Measurements from ENCODE around the gene VEGFB.

DNA sequence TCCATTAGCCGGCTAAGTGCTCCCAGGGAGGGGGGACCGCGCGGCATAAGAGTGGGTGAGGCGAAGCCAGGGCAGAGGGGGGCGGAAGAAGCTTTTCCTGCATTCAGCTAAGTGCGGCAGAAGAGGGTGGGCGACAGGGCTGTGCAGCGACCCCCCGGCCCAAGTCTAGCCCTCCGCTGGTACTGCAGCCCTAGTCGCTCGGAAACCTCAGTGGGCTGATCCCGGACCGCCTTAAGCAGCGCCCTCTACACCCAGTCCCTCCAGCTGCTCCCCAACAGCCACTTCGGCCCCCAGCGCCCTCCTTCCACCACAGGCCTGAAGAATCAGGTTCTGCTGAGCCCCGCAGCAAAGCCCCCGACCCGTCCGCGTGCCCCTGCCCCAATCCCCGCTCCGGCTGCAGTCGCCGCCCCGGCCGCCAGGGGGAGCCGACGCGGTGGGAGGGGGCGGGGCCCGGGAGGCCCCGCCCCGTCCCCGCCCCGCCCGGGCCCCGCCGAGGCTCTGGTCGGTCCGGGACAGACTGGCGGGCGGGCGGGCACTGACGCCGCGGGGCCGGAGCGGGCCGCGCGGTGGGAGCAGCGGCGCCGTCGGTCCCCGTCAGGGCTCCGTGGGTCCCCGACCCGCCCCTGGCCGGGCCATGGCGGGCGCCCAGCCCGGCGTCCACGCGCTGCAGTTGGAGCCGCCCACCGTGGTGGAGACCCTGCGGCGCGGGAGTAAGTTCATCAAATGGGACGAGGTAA lies 16.8 kb downstream of the VEGFB start, which contains the start of gene PLCB3:
- TF ChIP-seq EP300 (IDR thresholded peaks at IDR 0.05; ENCODE audit: borderline replicate concordance) = no peak
- no peak for TF ChIP-seq NFIC (IDR thresholded peaks at IDR 0.05)
- peak; percentile 45; the same call in 1 of the 2 replicates for TF ChIP-seq TAF1 (IDR thresholded peaks at IDR 0.05; ENCODE audit: low read depth)
- no peak for TF ChIP-seq YY1 (IDR thresholded peaks at IDR 0.05; ENCODE audit: low read depth)
- TF ChIP-seq TEAD4 (IDR thresholded peaks at IDR 0.05) = no peak
- TF ChIP-seq FOXM1 (IDR thresholded peaks at IDR 0.05; ENCODE audit: borderline replicate concordance, low read depth) = no peak
- no peak for TF ChIP-seq TCF12 (IDR thresholded peaks at IDR 0.05; ENCODE audit: low read depth)
- no peak for TF ChIP-seq CREB1 (IDR thresholded peaks at IDR 0.05; ENCODE audit: low read depth)
- TF ChIP-seq RAD21 (IDR thresholded peaks at IDR 0.05; ENCODE audit: low read depth) = no peak
- TF ChIP-seq, protein P1, sequence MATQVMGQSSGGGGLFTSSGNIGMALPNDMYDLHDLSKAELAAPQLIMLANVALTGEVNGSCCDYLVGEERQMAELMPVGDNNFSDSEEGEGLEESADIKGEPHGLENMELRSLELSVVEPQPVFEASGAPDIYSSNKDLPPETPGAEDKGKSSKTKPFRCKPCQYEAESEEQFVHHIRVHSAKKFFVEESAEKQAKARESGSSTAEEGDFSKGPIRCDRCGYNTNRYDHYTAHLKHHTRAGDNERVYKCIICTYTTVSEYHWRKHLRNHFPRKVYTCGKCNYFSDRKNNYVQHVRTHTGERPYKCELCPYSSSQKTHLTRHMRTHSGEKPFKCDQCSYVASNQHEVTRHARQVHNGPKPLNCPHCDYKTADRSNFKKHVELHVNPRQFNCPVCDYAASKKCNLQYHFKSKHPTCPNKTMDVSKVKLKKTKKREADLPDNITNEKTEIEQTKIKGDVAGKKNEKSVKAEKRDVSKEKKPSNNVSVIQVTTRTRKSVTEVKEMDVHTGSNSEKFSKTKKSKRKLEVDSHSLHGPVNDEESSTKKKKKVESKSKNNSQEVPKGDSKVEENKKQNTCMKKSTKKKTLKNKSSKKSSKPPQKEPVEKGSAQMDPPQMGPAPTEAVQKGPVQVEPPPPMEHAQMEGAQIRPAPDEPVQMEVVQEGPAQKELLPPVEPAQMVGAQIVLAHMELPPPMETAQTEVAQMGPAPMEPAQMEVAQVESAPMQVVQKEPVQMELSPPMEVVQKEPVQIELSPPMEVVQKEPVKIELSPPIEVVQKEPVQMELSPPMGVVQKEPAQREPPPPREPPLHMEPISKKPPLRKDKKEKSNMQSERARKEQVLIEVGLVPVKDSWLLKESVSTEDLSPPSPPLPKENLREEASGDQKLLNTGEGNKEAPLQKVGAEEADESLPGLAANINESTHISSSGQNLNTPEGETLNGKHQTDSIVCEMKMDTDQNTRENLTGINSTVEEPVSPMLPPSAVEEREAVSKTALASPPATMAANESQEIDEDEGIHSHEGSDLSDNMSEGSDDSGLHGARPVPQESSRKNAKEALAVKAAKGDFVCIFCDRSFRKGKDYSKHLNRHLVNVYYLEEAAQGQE (IDR thresholded peaks at IDR 0.05; ENCODE audit: low read depth) = no peak
